Mammary epithelial cell (primary cell): ENCODE results near the gene TGIF2.

Experiments used
- EZH2 ChIP-seq: IDR thresholded peaks from 2 replicates; pipeline ENCODE4 v1.6.1; 2012; ENCODE audit warnings: low read length, inconsistent platforms, borderline replicate concordance
- TF ChIP-seq, protein P1 (sequence below), 2 donors: IDR thresholded peaks in 1 of 2; conservative IDR thresholded peaks in 1 of 2; 2 replicates each; pipeline ENCODE4 v1.5.1; 2011 to 2012; ENCODE audit warnings: inconsistent platforms in 2 of 2, low read length in 2 of 2, mild to moderate bottlenecking in 2 of 2, control low read depth in 1 of 2, low read depth in 1 of 2; ENCODE audit not compliant: insufficient read depth in 1 of 2; ENCODE audit errors: extremely low read depth in 1 of 2

DNA sequence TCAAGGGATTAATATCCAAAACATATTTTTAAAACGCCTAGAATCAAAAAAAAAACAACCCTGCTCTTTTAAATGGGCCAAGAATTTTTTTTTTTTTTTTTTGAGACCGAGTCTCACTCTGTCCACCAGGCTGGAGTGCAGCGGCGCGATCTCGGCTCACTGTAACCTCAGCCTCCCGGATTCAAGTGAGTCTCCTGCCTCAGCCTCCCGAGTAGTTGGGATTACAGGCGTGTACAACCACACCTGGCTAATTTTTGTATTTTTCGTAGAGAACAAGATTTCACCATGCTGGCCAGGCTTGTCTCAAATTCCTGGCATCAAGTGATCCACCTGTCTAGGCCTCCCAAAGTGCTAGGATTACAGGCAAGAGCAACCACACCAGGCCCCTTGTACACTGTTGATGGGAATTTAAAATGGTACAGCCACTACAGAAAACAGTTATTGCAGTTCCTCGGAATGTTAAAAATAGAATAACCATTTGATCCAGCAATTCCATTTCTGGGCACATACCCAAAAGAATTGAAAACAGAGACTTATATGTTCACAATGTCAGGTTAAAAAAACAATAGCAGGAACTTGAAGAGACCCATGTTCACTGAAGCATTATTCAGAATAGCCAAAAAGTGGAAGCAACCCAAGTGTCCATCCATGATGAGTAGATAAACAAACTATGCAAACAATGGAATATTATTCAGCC lies 35.2 kb upstream of the TGIF2 start:
- TF ChIP-seq, protein P1, sequence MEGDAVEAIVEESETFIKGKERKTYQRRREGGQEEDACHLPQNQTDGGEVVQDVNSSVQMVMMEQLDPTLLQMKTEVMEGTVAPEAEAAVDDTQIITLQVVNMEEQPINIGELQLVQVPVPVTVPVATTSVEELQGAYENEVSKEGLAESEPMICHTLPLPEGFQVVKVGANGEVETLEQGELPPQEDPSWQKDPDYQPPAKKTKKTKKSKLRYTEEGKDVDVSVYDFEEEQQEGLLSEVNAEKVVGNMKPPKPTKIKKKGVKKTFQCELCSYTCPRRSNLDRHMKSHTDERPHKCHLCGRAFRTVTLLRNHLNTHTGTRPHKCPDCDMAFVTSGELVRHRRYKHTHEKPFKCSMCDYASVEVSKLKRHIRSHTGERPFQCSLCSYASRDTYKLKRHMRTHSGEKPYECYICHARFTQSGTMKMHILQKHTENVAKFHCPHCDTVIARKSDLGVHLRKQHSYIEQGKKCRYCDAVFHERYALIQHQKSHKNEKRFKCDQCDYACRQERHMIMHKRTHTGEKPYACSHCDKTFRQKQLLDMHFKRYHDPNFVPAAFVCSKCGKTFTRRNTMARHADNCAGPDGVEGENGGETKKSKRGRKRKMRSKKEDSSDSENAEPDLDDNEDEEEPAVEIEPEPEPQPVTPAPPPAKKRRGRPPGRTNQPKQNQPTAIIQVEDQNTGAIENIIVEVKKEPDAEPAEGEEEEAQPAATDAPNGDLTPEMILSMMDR (conservative IDR thresholded peaks at IDR 0.05 in 1 of 2, IDR thresholded peaks at IDR 0.05 in 1 of 2; ENCODE audit: extremely low read depth in 1 of 2, insufficient read depth in 1 of 2, low read depth in 1 of 2, low read length in 2 of 2): no peak
- no peak for TF ChIP-seq EZH2
